ENCODE results near the gene ABHD14A. TPM values are rescaled to one million over a fixed set of nuclear protein-coding genes. Genes with fewer than 3 reads are reported as not detected.

Gene ABHD14A
- total RNA-seq, 1 donor = 18.8 TPM

- no peak overlapping the region for H3K4me2 ChIP-seq (ENCODE audit: insufficient read depth, low read length)
- H3K4me1 ChIP-seq (ENCODE audit: insufficient read depth, low read length) = peaks cover 14% of the 10 kb centered on the region
- no peak overlapping the region for H2AFZ ChIP-seq (ENCODE audit: low read length)
- H3K79me2 ChIP-seq (ENCODE audit: insufficient read depth, low read length) = no peaks in the 10 kb centered on the region
- DNase-seq (ENCODE audit: insufficient read length, low spot score, missing footprints) = peak; percentile 8
- no peaks in the 10 kb centered on the region for H3K27me3 ChIP-seq (ENCODE audit: insufficient read depth, low read length)
- H4K20me1 ChIP-seq (ENCODE audit: insufficient read depth, low read length) = no peaks in the 10 kb centered on the region
- no peak for TF ChIP-seq CTCF (IDR thresholded peaks at IDR 0.05; ENCODE audit: extremely low read depth, low read depth, low read length)
- no peak overlapping the region for H3K27ac ChIP-seq (ENCODE audit: low read depth, low read length)
- no peaks in the 10 kb centered on the region for H3K36me3 ChIP-seq (ENCODE audit: insufficient read depth, low read length)
- H3K9me3 ChIP-seq (ENCODE audit: low read depth, low read length) = no peaks in the 10 kb centered on the region
- no peak overlapping the region for H3K4me3 ChIP-seq (ENCODE audit: insufficient read depth, low read length)
These were observed 31.9 kb downstream of the ABHD14A start for GRCh38 chr3:52006820-52007133.

- no peaks in the 10 kb centered on the region for H3K9me3 ChIP-seq (ENCODE audit: low read depth, low read length)
- peaks cover 14% of the 10 kb centered on the region for H3K4me1 ChIP-seq (ENCODE audit: insufficient read depth, low read length)
- no peak for TF ChIP-seq CTCF (IDR thresholded peaks at IDR 0.05; ENCODE audit: extremely low read depth, low read depth, low read length)
- no peak overlapping the region for H3K27ac ChIP-seq (ENCODE audit: low read depth, low read length)
- H3K79me2 ChIP-seq (ENCODE audit: insufficient read depth, low read length) = no peaks in the 10 kb centered on the region
- H3K4me3 ChIP-seq (ENCODE audit: insufficient read depth, low read length) = no peak overlapping the region
- H3K4me2 ChIP-seq (ENCODE audit: insufficient read depth, low read length) = no peak overlapping the region
- no peaks in the 10 kb centered on the region for H4K20me1 ChIP-seq (ENCODE audit: insufficient read depth, low read length)
- no peaks in the 10 kb centered on the region for H3K36me3 ChIP-seq (ENCODE audit: insufficient read depth, low read length)
- no peak for DNase-seq (ENCODE audit: insufficient read length, low spot score, missing footprints)
- no peaks in the 10 kb centered on the region for H3K27me3 ChIP-seq (ENCODE audit: insufficient read depth, low read length)
- H2AFZ ChIP-seq (ENCODE audit: low read length) = no peak overlapping the region
These were observed 32.4 kb downstream of the ABHD14A start for GRCh38 chr3:52007291-52007690.

GRCh38 chr3:52010431-52010830 lies 35.6 kb downstream of the ABHD14A start:
- no peak for TF ChIP-seq CTCF (IDR thresholded peaks at IDR 0.05; ENCODE audit: extremely low read depth, low read depth, low read length)
- Histone ChIP-seq H3K9me3 (ENCODE audit: low read depth, low read length) (no peaks in the 10 kb centered on the region), H3K79me2 (ENCODE audit: insufficient read depth, low read length) (no peaks in the 10 kb centered on the region), H2AFZ (ENCODE audit: low read length) (no peak overlapping the region), H4K20me1 (ENCODE audit: insufficient read depth, low read length) (no peaks in the 10 kb centered on the region), H3K27ac (ENCODE audit: low read depth, low read length) (no peak overlapping the region), H3K4me2 (ENCODE audit: insufficient read depth, low read length) (no peak overlapping the region), H3K27me3 (ENCODE audit: insufficient read depth, low read length) (no peaks in the 10 kb centered on the region), H3K4me3 (ENCODE audit: insufficient read depth, low read length) (no peak overlapping the region), H3K4me1 (ENCODE audit: insufficient read depth, low read length) (peaks cover 9% of the 10 kb centered on the region), H3K36me3 (ENCODE audit: insufficient read depth, low read length) (no peaks in the 10 kb centered on the region)
- DNase-seq (ENCODE audit: insufficient read length, low spot score, missing footprints) = no peak

GRCh38 chr3:52012699-52013098 lies 37.8 kb downstream of the ABHD14A start:
- no peaks in the 10 kb centered on the region for H3K36me3 ChIP-seq (ENCODE audit: insufficient read depth, low read length)
- TF ChIP-seq CTCF (IDR thresholded peaks at IDR 0.05; ENCODE audit: extremely low read depth, low read depth, low read length) = no peak
- no peaks in the 10 kb centered on the region for H3K27me3 ChIP-seq (ENCODE audit: insufficient read depth, low read length)
- H2AFZ ChIP-seq (ENCODE audit: low read length) = peak overlapping the region; percentile 28
- H3K79me2 ChIP-seq (ENCODE audit: insufficient read depth, low read length) = no peaks in the 10 kb centered on the region
- no peaks in the 10 kb centered on the region for H4K20me1 ChIP-seq (ENCODE audit: insufficient read depth, low read length)
- DNase-seq (ENCODE audit: insufficient read length, low spot score, missing footprints) = no peak
- H3K4me2 ChIP-seq (ENCODE audit: insufficient read depth, low read length) = no peak overlapping the region
- no peak overlapping the region for H3K27ac ChIP-seq (ENCODE audit: low read depth, low read length)
- no peak overlapping the region for H3K4me3 ChIP-seq (ENCODE audit: insufficient read depth, low read length)
- H3K9me3 ChIP-seq (ENCODE audit: low read depth, low read length) = no peaks in the 10 kb centered on the region
- peaks cover 4% of the 10 kb centered on the region for H3K4me1 ChIP-seq (ENCODE audit: insufficient read depth, low read length)
